Stimulated activated CD4-positive, alpha-beta T cell treated with anti-CD3 and anti-CD28 coated beads, Interleukin-4, amount 100 ng/mL, for 48 hours (primary cell): ENCODE data around the gene ADAM19.

Experiments
- DNase-seq, 2 donors: peaks; one replicate each; pipeline ENCODE4 v3.0.0-alpha.2; 2020; ENCODE audit warnings: low read depth in 2 of 2

Gene ADAM19

GRCh38 chr5:157575381-157576020 is at the start of gene ADAM19:
ADAM19 (minus strand) TSS chr5:157575775; CDS start chr5:157575696, 79 bp downstream.
- peak in 1 of 2 donors; percentile 44 for DNase-seq

GRCh38 chr5:157624144-157624543 is 48.6 kb upstream of the ADAM19 start:
- DNase-seq = no peak

- DNase-seq = no peak
These were observed 45.2 kb upstream of the ADAM19 start for GRCh38 chr5:157620776-157621175.

GRCh38 chr5:157618191-157618765 is 42.7 kb upstream of the ADAM19 start:
- DNase-seq = no peak

- DNase-seq = no peak
These were observed 41.2 kb upstream of the ADAM19 start for GRCh38 chr5:157616785-157617184.

- DNase-seq = no peak
These were observed 38.0 kb upstream of the ADAM19 start for GRCh38 chr5:157613385-157614245.

GRCh38 chr5:157612581-157612980 is 37.0 kb upstream of the ADAM19 start:
- DNase-seq = no peak

GRCh38 chr5:157611571-157612476 is 36.2 kb upstream of the ADAM19 start:
- DNase-seq = no peak

GRCh38 chr5:157610990-157611389 is 35.4 kb upstream of the ADAM19 start:
- no peak for DNase-seq

- no peak for DNase-seq
These were observed 33.5 kb upstream of the ADAM19 start for GRCh38 chr5:157608972-157609565.

- peak; percentile 38 to 63 for DNase-seq
These were observed 32.0 kb upstream of the ADAM19 start for GRCh38 chr5:157607371-157608161.

GRCh38 chr5:157606046-157606445 is 30.5 kb upstream of the ADAM19 start:
- no peak for DNase-seq

GRCh38 chr5:157603333-157604190 is 28.0 kb upstream of the ADAM19 start:
- DNase-seq = peak in 1 of 2 donors; percentile 53

GRCh38 chr5:157602505-157602904 is 26.9 kb upstream of the ADAM19 start:
- DNase-seq = peak in 1 of 2 donors; percentile 23

- no peak for DNase-seq
These were observed 24.7 kb upstream of the ADAM19 start for GRCh38 chr5:157600252-157600651.

- no peak for DNase-seq
These were observed 24.0 kb upstream of the ADAM19 start for GRCh38 chr5:157599565-157599964.

- no peak for DNase-seq
These were observed 22.9 kb upstream of the ADAM19 start for GRCh38 chr5:157598350-157598936.

- DNase-seq = no peak
These were observed 21.7 kb upstream of the ADAM19 start for GRCh38 chr5:157597277-157597676.

- DNase-seq = peak in 1 of 2 donors; percentile 45
These were observed 20.9 kb upstream of the ADAM19 start for GRCh38 chr5:157596487-157596886.
